Choroid plexus epithelial cell (primary cell): Measurements from ENCODE around the gene GDF15.

Experiments used
- DNase-seq: peaks from one replicate; pipeline ENCODE4 v3.0.0-alpha.2; 2010; ENCODE audit warnings: low read depth
- H3K4me3 ChIP-seq: 2 replicates; pipeline ENCODE4 v1.5.1; 2011; ENCODE audit warnings: low read depth, mild to moderate bottlenecking, control low read depth, low read length, moderate library complexity
- CTCF ChIP-seq: conservative IDR thresholded peaks from 2 replicates; pipeline ENCODE4 v1.5.1; 2011; ENCODE audit warnings: low read depth, mild to moderate bottlenecking, control low read depth, inconsistent platforms, low read length, moderate library complexity

Gene GDF15

GRCh38 chr19:18435178-18435841 is 49.4 kb downstream of the GDF15 start:
- TF ChIP-seq CTCF = no peak
- no peak for DNase-seq
- no peak overlapping the region for H3K4me3 ChIP-seq

- H3K4me3 ChIP-seq = peak overlapping the region; percentile 81
- DNase-seq = no peak
- no peak for TF ChIP-seq CTCF
Observed at GRCh38 chr19:18435842-18436670, 50.1 kb downstream of the GDF15 start.

- peak; percentile 28 for TF ChIP-seq CTCF
- peak overlapping the region; percentile 81 for H3K4me3 ChIP-seq
- peak; percentile 95 for DNase-seq
Observed at GRCh38 chr19:18436671-18437490, 50.9 kb downstream of the GDF15 start.

- peak; percentile 77 for DNase-seq
- H3K4me3 ChIP-seq = peak within 1 kb of the TSS; percentile 81
- no peak for TF ChIP-seq CTCF
Observed at GRCh38 chr19:18437491-18438330, 51.8 kb downstream of the GDF15 start, which contains the start of gene ISYNA1. Gene ISYNA1, minus strand, starts transcription at chr19:18438133. Its CDS starts 154 bp downstream, at chr19:18437979.

- DNase-seq = peak; percentile 82
- no peak for TF ChIP-seq CTCF
- H3K4me3 ChIP-seq = peak overlapping the region; percentile 81
Observed at GRCh38 chr19:18438331-18439024, 52.5 kb downstream of the GDF15 start.
